Measurements from ENCODE around the gene MYEOV. TPM values are rescaled to one million over a fixed set of nuclear protein-coding genes. Genes with fewer than 3 reads are reported as not detected.

The MYEOV gene
- total and polyA plus RNA-seq, 10 of the 15 experiments (the other 5 are each of a cell fraction or from before 2014, with no cell fraction given): 0.05 to 0.40 (median 0.26) TPM; not detected in 3

DNA sequence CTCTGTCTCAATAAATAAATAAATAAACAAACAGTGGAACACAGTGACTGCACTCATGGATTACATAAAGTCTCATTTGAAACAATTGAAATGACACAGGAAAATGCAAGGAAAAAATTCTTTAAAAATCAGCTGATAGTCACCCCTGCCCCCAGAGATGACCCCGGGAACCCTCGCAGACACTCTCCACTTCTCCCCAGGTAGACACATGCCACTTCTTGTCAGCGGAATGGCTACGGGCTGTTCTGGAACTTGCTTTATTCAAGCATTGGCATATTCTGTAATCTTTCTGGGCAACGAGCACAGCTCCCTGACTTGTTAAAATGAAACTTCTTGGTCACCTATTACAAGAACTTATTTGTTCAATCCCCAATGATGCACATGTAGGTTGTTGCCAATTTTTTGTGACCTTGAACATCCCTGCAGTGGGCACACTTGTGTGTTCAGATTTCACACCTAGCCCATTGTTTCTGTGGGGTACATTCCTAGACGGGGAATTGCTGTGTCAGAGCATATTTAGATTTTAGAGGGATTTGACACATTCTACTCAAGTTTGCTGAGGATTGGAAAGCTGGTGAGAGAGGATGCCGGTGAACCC, 32.8 kb downstream of the MYEOV start (continued):
- TF ChIP-seq, protein P1, sequence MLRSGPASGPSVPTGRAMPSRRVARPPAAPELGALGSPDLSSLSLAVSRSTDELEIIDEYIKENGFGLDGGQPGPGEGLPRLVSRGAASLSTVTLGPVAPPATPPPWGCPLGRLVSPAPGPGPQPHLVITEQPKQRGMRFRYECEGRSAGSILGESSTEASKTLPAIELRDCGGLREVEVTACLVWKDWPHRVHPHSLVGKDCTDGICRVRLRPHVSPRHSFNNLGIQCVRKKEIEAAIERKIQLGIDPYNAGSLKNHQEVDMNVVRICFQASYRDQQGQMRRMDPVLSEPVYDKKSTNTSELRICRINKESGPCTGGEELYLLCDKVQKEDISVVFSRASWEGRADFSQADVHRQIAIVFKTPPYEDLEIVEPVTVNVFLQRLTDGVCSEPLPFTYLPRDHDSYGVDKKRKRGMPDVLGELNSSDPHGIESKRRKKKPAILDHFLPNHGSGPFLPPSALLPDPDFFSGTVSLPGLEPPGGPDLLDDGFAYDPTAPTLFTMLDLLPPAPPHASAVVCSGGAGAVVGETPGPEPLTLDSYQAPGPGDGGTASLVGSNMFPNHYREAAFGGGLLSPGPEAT (IDR thresholded peaks at IDR 0.05; ENCODE audit: low read depth): no peak
- TF ChIP-seq MXI1 (IDR thresholded peaks at IDR 0.05; ENCODE audit: low read depth, low read length) (no peak), NBN (IDR thresholded peaks at IDR 0.05) (no peak), FOS (IDR thresholded peaks at IDR 0.05; ENCODE audit: borderline replicate concordance, extremely low read depth, insufficient read length) (no peak), RAD21 (IDR thresholded peaks at IDR 0.05; ENCODE audit: insufficient read depth, low read depth, low read length) (no peak), SREBF1 (IDR thresholded peaks at IDR 0.05; ENCODE audit: low read length) (no peak), TCF3 (IDR thresholded peaks at IDR 0.05; ENCODE audit: borderline replicate concordance, insufficient read depth, low read depth, low read length) (no peak), POLR2A (IDR thresholded peaks at IDR 0.05; ENCODE audit: low read depth, low read length) (no peak), RAD51 (IDR thresholded peaks at IDR 0.05) (no peak)
- TF ChIP-seq, protein P2, sequence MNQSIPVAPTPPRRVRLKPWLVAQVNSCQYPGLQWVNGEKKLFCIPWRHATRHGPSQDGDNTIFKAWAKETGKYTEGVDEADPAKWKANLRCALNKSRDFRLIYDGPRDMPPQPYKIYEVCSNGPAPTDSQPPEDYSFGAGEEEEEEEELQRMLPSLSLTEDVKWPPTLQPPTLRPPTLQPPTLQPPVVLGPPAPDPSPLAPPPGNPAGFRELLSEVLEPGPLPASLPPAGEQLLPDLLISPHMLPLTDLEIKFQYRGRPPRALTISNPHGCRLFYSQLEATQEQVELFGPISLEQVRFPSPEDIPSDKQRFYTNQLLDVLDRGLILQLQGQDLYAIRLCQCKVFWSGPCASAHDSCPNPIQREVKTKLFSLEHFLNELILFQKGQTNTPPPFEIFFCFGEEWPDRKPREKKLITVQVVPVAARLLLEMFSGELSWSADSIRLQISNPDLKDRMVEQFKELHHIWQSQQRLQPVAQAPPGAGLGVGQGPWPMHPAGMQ (IDR thresholded peaks at IDR 0.05; ENCODE audit: borderline replicate concordance): no peak
- TF ChIP-seq, protein P3, sequence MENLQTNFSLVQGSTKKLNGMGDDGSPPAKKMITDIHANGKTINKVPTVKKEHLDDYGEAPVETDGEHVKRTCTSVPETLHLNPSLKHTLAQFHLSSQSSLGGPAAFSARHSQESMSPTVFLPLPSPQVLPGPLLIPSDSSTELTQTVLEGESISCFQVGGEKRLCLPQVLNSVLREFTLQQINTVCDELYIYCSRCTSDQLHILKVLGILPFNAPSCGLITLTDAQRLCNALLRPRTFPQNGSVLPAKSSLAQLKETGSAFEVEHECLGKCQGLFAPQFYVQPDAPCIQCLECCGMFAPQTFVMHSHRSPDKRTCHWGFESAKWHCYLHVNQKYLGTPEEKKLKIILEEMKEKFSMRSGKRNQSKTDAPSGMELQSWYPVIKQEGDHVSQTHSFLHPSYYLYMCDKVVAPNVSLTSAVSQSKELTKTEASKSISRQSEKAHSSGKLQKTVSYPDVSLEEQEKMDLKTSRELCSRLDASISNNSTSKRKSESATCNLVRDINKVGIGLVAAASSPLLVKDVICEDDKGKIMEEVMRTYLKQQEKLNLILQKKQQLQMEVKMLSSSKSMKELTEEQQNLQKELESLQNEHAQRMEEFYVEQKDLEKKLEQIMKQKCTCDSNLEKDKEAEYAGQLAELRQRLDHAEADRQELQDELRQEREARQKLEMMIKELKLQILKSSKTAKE (IDR thresholded peaks at IDR 0.05; ENCODE audit: low read depth, poor library complexity, severe bottlenecking): no peak
- TF ChIP-seq, protein P4, sequence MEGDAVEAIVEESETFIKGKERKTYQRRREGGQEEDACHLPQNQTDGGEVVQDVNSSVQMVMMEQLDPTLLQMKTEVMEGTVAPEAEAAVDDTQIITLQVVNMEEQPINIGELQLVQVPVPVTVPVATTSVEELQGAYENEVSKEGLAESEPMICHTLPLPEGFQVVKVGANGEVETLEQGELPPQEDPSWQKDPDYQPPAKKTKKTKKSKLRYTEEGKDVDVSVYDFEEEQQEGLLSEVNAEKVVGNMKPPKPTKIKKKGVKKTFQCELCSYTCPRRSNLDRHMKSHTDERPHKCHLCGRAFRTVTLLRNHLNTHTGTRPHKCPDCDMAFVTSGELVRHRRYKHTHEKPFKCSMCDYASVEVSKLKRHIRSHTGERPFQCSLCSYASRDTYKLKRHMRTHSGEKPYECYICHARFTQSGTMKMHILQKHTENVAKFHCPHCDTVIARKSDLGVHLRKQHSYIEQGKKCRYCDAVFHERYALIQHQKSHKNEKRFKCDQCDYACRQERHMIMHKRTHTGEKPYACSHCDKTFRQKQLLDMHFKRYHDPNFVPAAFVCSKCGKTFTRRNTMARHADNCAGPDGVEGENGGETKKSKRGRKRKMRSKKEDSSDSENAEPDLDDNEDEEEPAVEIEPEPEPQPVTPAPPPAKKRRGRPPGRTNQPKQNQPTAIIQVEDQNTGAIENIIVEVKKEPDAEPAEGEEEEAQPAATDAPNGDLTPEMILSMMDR (IDR thresholded peaks at IDR 0.05 in 2 of 3, conservative IDR thresholded peaks at IDR 0.05 in 1 of 3; ENCODE audit: control insufficient read depth in 2 of 3, extremely low read depth in 1 of 3, insufficient read depth in 1 of 3, low read depth in 3 of 3, low read length in 3 of 3): no peak
